Activated CD4-positive, alpha-beta T cell treated with anti-CD3 and anti-CD28 coated beads, Interleukin-2, Interleukin-4, amounts not matched to agents 100 ng/mL and 50 ng/mL, durations not matched to agents 16 hours and 8 hours (primary cell): ENCODE data around the gene PCDH1.

ENCODE experiments used
- DNase-seq: peaks from one replicate; pipeline ENCODE4 v3.0.0-alpha.2; 2020; ENCODE audit warnings: low spot score

Gene PCDH1

GRCh38 chr5:141853895-141854626 lies 24.1 kb downstream of the PCDH1 start:
- no peak for DNase-seq

GRCh38 chr5:141852448-141852847 lies 25.8 kb downstream of the PCDH1 start:
- DNase-seq = no peak

GRCh38 chr5:141851195-141851874 lies 26.9 kb downstream of the PCDH1 start:
- DNase-seq = no peak

GRCh38 chr5:141850786-141851185 lies 27.4 kb downstream of the PCDH1 start:
- DNase-seq = no peak

GRCh38 chr5:141850244-141850768 lies 27.9 kb downstream of the PCDH1 start:
- DNase-seq = no peak

GRCh38 chr5:141849415-141850243 lies 28.6 kb downstream of the PCDH1 start:
- peak; percentile 73 for DNase-seq

GRCh38 chr5:141848744-141849414 lies 29.3 kb downstream of the PCDH1 start:
- peak; percentile 34 for DNase-seq

GRCh38 chr5:141846031-141846430 lies 32.2 kb downstream of the PCDH1 start:
- no peak for DNase-seq

GRCh38 chr5:141845371-141845851 lies 32.8 kb downstream of the PCDH1 start:
- DNase-seq = peak; percentile 15

GRCh38 chr5:141844414-141845097 lies 33.7 kb downstream of the PCDH1 start:
- DNase-seq = no peak

- no peak for DNase-seq
Observed at GRCh38 chr5:141843156-141843927, 34.9 kb downstream of the PCDH1 start.

GRCh38 chr5:141841378-141842180 lies 36.6 kb downstream of the PCDH1 start:
- DNase-seq = no peak

- DNase-seq = no peak
Observed at GRCh38 chr5:141840826-141841360, 37.3 kb downstream of the PCDH1 start.

GRCh38 chr5:141840280-141840812 lies 37.9 kb downstream of the PCDH1 start:
- no peak for DNase-seq

- DNase-seq = no peak
Observed at GRCh38 chr5:141839015-141839513, 39.1 kb downstream of the PCDH1 start.

- DNase-seq = no peak
Observed at GRCh38 chr5:141838326-141839014, 39.7 kb downstream of the PCDH1 start.

GRCh38 chr5:141835928-141836670 lies 42.1 kb downstream of the PCDH1 start:
- DNase-seq = no peak
